GM19455 (cell line): ENCODE data around the gene WNT9B.

Source experiments
- ATAC-seq: cut with Tn5 transposase; IDR thresholded peaks from one replicate; pipeline ENCODE4 v1.9.1; 2021; ENCODE audit not compliant: unreplicated experiment

The WNT9B gene

DNA sequence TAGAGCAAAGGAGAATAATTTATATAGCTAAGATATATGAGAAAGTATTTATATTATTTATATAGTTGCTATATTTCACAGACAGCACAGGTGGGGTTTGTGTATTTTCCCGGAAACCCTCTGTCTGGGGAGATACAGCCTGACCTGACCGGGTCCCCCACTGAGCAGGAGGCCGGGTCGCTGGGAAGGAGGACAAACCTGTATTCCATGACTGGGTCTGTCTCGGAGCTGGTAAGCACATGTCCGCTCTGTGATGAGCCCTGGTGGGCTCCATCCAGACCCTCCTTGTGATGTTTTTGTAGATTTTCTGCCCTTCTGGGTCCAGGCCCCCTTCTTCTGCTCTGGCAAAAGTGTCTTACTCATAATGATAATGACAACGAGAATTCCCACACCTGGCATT lies 27.7 kb downstream of the WNT9B start:
- no peak for ATAC-seq

DNA sequence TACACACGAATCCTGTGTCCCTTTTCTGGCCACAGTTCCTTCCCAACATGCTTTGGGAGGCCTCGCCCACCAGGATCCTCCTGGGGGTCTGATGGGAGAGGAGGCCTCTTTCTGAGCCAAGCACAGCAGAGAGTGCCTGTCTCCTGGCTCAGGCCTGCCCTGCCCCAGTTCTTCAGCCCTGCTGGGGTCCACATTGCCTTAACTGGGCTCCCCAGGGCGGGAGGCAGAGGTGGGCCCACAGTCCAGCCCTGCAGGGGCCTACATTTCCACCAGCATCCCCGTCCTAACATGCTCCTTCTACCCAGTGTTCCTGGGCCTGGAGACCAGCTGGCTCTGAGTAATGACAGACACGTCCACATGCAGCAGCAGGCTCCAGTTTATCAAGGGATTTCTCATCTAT lies 29.6 kb downstream of the WNT9B start:
- ATAC-seq = no peak

DNA sequence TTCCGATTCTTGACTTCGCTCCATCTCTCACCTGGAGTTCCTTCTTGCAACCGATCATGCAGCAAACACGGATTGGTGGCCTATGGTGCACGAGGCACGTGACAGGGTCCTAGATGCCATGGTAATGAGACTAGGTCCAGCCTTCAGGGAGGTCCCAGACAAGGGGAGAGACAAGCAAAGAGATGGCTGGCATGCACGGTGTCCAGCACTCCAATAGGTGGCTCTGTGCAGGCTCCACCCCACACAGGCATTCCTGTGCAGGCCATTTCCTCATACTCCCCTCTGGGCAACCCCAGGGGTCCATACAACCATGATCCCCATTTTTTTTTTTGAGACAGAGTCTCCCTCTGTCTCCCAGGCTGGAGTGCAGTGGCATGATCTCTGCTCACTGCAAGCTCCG lies 31.3 kb downstream of the WNT9B start:
- no peak for ATAC-seq

DNA sequence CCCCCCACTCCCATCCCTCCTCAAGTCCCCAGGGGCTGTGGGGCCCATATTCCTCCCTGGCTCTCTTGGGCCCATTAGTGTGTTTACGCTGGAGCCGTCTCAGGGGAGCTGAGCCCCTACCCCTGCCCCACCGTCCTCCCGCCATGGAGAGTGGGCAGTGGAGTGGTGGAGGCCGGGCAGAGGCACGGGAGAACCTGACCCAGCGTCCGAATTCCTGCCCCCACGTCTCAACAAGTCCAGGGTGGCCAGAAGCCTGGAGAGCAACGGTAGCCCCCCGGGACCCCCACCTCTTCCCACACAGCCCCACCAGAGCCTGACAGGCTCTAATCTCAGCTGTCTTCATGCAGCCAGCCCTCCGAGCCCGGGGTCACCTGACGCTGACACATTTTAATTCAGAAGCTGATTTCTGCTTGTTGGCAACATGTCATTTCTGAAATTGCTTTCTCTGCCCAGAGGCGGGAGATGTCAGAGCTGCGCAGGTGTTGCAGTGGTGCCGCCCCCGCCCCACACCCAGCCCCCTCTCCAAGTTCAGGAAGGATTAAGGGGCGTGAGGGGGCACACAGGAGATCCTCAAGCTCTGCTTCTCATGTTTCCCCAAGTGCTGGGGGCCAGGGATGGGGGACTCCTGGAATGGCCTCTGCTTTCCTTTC lies 32.6 kb downstream of the WNT9B start:
- ATAC-seq = no peak

- no peak for ATAC-seq
Observed at GRCh38 chr17:46884552-46884951, 33.2 kb downstream of the WNT9B start.

- ATAC-seq = no peak
Observed at GRCh38 chr17:46885415-46886309, 34.3 kb downstream of the WNT9B start.

DNA sequence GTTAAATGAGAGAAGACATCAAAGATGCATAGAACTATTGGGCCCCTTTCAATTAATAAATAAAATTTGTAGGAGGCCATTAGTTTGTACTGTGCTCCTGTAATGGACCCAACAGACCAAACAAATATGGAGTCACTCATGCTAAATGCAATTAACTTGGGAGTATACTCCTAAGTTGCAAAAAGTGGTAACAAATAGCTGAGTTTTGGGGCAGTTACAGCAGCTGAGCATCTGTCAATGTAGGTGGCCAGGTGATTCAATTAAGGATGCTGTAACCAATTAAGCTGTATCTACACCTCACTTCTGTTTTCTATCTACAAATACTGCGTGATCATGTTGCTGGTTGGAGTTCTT lies 34.9 kb downstream of the WNT9B start:
- no peak for ATAC-seq

DNA sequence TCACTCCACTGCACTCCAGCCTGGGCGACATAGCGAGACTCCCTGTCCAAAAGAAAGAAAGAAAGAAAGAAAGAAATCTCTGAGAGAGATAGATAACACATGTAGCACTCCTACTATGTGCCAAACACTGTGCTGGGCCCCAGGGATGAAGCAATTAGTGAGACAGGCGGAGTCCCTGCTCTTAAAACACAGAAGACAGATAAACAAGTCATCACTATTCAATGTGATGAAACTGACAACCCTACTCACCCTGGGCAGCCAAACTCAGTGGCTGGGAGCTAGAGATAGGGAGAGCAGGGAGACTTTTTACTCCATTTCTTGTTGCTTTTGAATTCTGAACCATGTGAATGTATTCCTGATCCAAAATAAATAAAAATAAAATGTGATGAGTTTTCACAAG lies 36.3 kb downstream of the WNT9B start:
- no peak for ATAC-seq

GRCh38 chr17:46888727-46889126 lies 37.3 kb downstream of the WNT9B start:
- ATAC-seq = no peak

GRCh38 chr17:46889519-46889918 lies 38.1 kb downstream of the WNT9B start:
- no peak for ATAC-seq

DNA sequence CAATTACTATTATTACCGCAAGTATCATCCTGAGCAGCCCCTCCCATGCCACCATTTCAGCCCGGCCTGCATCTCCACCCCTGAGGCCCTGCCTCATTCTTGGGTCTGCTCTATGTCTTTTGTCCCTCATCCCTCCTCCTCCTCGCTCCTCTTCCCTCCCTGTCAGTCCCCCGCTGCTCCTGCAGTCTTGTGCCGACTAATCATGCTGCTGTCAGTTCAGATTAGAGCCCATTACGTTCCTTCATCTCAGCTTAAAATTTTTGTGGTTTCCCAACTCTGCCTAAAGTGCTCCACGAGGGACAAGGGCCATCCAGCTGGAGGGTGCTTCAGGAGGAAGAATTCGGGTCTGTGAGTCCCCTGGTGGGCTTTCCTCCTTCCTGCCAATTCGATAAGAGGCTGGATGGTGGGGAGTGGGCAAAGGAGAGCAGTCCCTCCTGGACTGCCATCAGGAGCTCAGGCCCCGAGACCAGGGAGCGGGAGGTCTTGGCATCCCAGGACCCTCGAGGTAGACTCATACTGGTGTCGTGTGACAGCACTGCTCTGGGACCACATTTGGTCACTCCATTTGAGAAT lies 38.7 kb downstream of the WNT9B start:
- no peak for ATAC-seq

- ATAC-seq = no peak
Observed at GRCh38 chr17:46890638-46891037, 39.3 kb downstream of the WNT9B start.

DNA sequence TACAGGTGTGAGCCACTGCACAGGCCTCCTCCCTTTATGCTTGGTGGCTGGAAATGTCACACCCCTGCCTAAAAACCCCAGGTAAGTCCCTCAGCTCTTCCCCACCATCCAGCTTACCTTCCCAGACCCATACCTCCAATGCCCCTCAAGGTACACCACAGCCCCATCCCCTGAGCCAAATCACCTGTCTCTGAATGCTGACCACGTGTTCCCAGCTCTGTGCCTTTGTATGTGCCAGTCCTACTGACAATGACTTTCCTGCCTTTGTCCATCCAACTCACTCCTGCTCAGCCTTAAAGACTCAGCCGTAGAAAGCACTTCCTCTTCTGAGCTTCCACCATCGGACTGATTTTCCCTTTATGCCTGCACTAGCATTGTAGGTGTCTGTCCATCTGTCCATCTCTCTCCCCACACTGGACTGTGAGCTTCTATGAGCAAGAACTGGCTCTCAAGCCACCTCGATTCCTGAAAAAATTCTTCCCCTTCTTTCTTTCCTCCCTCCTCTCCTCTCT lies 40.9 kb downstream of the WNT9B start:
- ATAC-seq = no peak

- no peak for ATAC-seq
Observed at GRCh38 chr17:46894024-46894423, 42.6 kb downstream of the WNT9B start.

DNA sequence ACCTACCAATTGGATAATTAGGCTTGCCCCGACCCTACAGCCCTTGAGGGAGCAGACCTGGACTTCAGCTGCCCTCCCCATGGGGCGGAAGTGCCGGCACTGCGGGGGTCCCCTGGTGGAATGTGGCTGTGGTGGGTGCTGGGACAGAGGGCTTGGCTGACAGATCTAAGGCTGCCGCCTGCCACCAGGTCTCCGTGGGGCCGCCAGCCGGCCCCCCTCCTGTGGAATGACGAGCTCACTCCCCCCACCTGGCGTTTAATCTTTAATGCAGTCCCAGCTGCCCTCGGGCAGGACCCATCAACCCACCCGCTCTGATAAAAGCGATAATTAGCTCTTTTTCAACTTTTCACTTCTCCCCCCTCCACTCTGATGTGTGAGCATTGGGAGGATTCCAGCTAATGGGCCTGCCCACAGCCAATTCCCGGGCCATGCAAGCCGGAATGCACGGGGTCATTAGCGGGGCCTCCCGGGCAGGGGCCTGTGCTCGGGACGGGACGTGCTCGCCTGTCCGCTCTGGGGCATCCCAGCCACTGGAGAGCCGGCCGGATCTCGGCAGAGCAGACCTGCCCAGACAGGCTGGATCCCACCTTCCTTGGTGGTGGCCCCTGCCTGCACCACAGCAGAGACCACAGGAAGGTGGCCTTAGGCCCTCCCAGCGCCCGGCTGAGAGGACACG lies 43.2 kb downstream of the WNT9B start:
- ATAC-seq = no peak

GRCh38 chr17:46895171-46895570 lies 43.8 kb downstream of the WNT9B start:
- ATAC-seq = no peak

DNA sequence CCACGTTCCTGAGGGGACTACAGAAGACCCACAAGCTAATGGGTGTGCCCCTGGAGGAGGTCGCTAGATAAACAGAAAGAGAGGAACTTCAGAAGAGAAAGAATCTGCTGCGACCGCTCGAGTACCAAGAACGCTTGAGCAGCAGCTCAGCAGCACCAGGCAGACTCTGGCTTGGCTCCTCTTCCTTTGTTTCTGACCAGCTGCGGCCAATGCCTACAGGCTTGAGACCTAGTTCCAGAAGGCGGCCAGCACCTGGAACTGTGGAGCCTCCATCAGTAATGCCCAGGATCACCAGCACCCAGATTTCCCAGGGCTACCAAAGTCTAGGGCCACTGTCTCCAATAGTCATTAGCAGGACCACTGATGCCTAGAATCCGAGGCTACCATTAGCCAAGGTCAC lies 45.6 kb downstream of the WNT9B start:
- no peak for ATAC-seq

GRCh38 chr17:46898364-46898763 lies 47.0 kb downstream of the WNT9B start:
- no peak for ATAC-seq

DNA sequence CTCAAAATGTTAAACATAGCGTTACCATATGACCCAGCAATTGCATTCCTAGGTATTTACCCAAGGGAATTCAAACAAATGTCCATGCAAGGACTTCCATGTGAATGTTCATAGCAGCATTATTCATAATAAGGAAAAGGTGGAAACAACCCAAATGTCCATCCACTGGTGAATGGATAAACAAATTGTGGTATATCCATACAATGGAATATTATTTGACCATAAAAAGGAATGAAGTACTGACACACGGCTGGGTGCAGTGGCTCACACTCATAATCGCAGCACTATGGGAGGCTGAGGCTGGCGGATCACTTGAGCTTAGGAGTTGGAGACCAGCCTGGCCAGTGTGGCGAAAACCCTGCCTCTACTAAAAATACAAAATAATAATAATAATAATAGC lies 47.5 kb downstream of the WNT9B start:
- no peak for ATAC-seq

GRCh38 chr17:46901291-46901690 lies 49.9 kb downstream of the WNT9B start:
- ATAC-seq = no peak
